ENCODE measurements around the gene ABLIM1. TPM values are rescaled to one million over a fixed set of nuclear protein-coding genes. Genes with fewer than 3 reads are reported as not detected.
A peak's percentile ranks its signal among the peaks of the same experiment; 100 is the strongest.

ABLIM1 gene
- total RNA-seq, 1 donor from 2014 or later = 39.8 TPM

DNA sequence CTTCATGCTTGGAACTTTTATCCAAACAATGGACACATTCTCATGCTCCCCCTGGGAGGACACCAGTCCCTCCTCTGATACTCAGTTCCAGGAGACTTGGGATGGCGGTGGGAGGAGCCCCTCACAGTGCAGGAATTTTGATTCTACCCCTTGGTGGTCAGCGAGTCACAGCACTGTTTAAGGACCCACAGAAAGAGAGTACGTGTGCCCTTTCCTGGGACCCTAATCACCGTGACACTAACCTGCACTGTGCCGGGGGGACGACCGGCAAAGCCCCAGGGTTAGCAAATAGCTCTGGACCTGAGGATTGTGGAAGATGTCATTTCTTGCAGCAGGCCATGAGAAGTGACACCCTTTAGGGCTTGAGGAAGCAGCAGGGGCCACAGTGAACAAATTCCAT is 264.2 kb downstream of the ABLIM1 start:
- Mint-ChIP-seq H3K27ac (no peak overlapping the region), H3K4me3 (no peak overlapping the region), H3K4me1 (peaks cover 36% of the 10 kb centered on the region), H3K36me3 (peaks cover 4% of the 10 kb centered on the region), H3K9me3 (no peaks in the 10 kb centered on the region), H3K27me3 (ENCODE audit: insufficient read depth, low read depth) (peaks cover 8% of the 10 kb centered on the region)
- H3K4me1 ChIP-seq = peaks cover 14% of the 10 kb centered on the region
- peak overlapping the region; percentile 9 for H3K4me2 ChIP-seq
- H2AFZ ChIP-seq (replicated peaks) = peak overlapping the region; percentile 31
- no peaks in the 10 kb centered on the region for H3K9me3 ChIP-seq (ENCODE audit: low read depth)
- no peaks in the 10 kb centered on the region for H3K36me3 ChIP-seq
- no peak overlapping the region for H3K4me3 ChIP-seq
- no peaks in the 10 kb centered on the region for H4K20me1 ChIP-seq (ENCODE audit: low read depth)
- no peaks in the 10 kb centered on the region for H3F3A ChIP-seq (ENCODE audit: low read depth)
- no peak for TF ChIP-seq EZH2 (IDR thresholded peaks at IDR 0.05)
- TF ChIP-seq, protein P1, sequence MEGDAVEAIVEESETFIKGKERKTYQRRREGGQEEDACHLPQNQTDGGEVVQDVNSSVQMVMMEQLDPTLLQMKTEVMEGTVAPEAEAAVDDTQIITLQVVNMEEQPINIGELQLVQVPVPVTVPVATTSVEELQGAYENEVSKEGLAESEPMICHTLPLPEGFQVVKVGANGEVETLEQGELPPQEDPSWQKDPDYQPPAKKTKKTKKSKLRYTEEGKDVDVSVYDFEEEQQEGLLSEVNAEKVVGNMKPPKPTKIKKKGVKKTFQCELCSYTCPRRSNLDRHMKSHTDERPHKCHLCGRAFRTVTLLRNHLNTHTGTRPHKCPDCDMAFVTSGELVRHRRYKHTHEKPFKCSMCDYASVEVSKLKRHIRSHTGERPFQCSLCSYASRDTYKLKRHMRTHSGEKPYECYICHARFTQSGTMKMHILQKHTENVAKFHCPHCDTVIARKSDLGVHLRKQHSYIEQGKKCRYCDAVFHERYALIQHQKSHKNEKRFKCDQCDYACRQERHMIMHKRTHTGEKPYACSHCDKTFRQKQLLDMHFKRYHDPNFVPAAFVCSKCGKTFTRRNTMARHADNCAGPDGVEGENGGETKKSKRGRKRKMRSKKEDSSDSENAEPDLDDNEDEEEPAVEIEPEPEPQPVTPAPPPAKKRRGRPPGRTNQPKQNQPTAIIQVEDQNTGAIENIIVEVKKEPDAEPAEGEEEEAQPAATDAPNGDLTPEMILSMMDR (IDR thresholded peaks at IDR 0.05) = no peak
- no peak for TF ChIP-seq EZH2phosphoT487 (IDR thresholded peaks at IDR 0.05)
- H3K79me2 ChIP-seq (ENCODE audit: low read depth) = no peaks in the 10 kb centered on the region
- H3K27me3 ChIP-seq = no peaks in the 10 kb centered on the region
- H3K27ac ChIP-seq = no peak overlapping the region
- no peak overlapping the region for H3K9ac ChIP-seq
- DNase-seq (ENCODE audit: low spot score) = no peak

DNA sequence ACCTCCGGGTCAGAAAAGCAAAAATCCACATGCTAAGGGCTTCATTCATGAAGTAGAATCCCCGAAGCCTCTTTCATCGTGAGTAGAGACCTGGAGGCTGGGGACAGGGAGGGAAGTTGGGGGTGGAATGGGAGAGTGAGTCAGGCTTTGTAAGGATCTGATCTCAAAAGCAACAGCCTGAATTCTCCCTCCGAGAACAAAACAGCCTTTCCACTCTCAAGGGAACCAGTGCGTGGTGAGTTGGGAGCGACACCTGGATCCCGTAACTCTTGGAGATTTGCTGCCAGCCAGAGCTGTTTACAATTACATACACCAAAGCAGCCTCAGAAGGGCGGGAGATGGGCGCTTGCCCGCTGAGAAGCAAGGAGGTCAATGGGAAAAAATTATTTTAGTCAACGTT is 264.6 kb downstream of the ABLIM1 start:
- Mint-ChIP-seq H3K4me1 (peaks cover 33% of the 10 kb centered on the region), H3K9me3 (no peaks in the 10 kb centered on the region), H3K36me3 (peaks cover 4% of the 10 kb centered on the region), H3K4me3 (no peak overlapping the region), H3K27me3 (ENCODE audit: insufficient read depth, low read depth) (peaks cover 6% of the 10 kb centered on the region), H3K27ac (no peak overlapping the region)
- Histone ChIP-seq H3K36me3 (no peaks in the 10 kb centered on the region), H3K27ac (no peak overlapping the region), H3F3A (ENCODE audit: low read depth) (no peaks in the 10 kb centered on the region), H3K79me2 (ENCODE audit: low read depth) (no peaks in the 10 kb centered on the region), H3K4me1 (peaks cover 14% of the 10 kb centered on the region), H3K9me3 (ENCODE audit: low read depth) (no peaks in the 10 kb centered on the region), H3K4me3 (no peak overlapping the region), H3K27me3 (no peaks in the 10 kb centered on the region), H3K4me2 (peak overlapping the region; percentile 9), H3K9ac (no peak overlapping the region), H4K20me1 (ENCODE audit: low read depth) (no peaks in the 10 kb centered on the region), H2AFZ (replicated peaks) (peak overlapping the region; percentile 11)
- no peak for DNase-seq (ENCODE audit: low spot score)
- TF ChIP-seq, protein P1 (IDR thresholded peaks at IDR 0.05) = no peak
- TF ChIP-seq EZH2 (IDR thresholded peaks at IDR 0.05) (no peak), EZH2phosphoT487 (IDR thresholded peaks at IDR 0.05) (no peak)

DNA sequence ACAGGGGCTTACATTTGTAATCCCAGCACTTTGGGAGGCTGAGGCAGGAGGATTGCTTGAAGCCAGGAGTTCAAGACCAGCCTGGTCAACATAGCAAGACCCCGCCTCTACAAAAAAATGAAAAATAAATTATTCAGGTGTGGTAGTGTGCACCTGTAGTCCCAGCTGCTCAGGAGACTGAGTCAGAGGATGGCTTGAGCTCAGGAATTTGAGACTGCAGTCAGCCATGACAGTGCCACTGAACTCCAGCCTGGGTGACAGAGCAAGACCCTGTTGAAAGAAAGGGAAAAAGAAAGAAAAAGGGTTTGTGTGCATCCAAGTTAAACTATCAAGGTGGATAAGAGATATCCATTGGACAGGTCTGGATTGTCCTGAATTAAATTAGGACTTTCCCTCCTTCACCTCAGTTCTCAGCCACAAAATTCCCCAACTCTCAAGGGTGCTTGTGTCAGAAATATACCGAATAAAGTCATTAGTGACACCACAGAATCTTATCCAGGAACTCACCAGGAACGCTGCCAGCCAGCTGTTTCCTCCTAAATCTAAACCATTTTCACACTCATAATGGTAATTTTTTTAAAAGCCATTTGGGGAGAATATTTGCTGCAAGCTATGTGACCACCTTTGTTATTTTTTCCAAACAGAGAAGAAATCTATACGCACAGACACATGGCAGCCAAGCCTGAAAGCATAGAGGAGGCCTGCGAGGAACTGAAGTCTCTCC is 265.8 kb downstream of the ABLIM1 start:
- no peaks in the 10 kb centered on the region for H3K79me2 ChIP-seq (ENCODE audit: low read depth)
- no peaks in the 10 kb centered on the region for H3K9me3 Mint-ChIP-seq
- H2AFZ ChIP-seq (replicated peaks) = no peak overlapping the region
- H3K27me3 ChIP-seq = no peaks in the 10 kb centered on the region
- H3K4me1 ChIP-seq = peaks cover 14% of the 10 kb centered on the region
- H3K4me2 ChIP-seq = no peak overlapping the region
- H3K9me3 ChIP-seq (ENCODE audit: low read depth) = no peaks in the 10 kb centered on the region
- no peaks in the 10 kb centered on the region for H3F3A ChIP-seq (ENCODE audit: low read depth)
- no peak overlapping the region for H3K4me3 Mint-ChIP-seq
- no peak overlapping the region for H3K27ac ChIP-seq
- no peak for DNase-seq (ENCODE audit: low spot score)
- H4K20me1 ChIP-seq (ENCODE audit: low read depth) = no peaks in the 10 kb centered on the region
- no peak overlapping the region for H3K4me3 ChIP-seq
- H3K36me3 Mint-ChIP-seq = peaks cover 4% of the 10 kb centered on the region
- H3K27ac Mint-ChIP-seq = no peak overlapping the region
- no peaks in the 10 kb centered on the region for H3K36me3 ChIP-seq
- H3K4me1 Mint-ChIP-seq = peaks cover 28% of the 10 kb centered on the region
- H3K9ac ChIP-seq = no peak overlapping the region
- H3K27me3 Mint-ChIP-seq (ENCODE audit: insufficient read depth, low read depth) = peaks cover 6% of the 10 kb centered on the region
- TF ChIP-seq, protein P1 (IDR thresholded peaks at IDR 0.05) = no peak
- TF ChIP-seq EZH2 (IDR thresholded peaks at IDR 0.05) (no peak), EZH2phosphoT487 (IDR thresholded peaks at IDR 0.05) (no peak)

All from neural progenitor cell (in vitro differentiated cells).